HCT116 (cell line): Measurements from ENCODE around the gene TMCC3. TPM values are rescaled to one million over a fixed set of nuclear protein-coding genes. Genes with fewer than 3 reads are reported as not detected.
A peak's percentile ranks its signal among the peaks of the same experiment; 100 is the strongest.

Experiments
- ATAC-seq: fragments of 200-7000 bp; cut with Tn5 transposase; 2 replicates; pipeline ENCODE4 v1.9.1; 2020; ENCODE audit warnings: mild to moderate bottlenecking, moderate library complexity
- BruUV-seq: library from RNA; stranded (reverse); fragments of 400-500 nt; replicated peaks from 2 replicates; lab custom pipeline; 2021; lab: Mats Ljungman, UMichigan
- CTCF ChIA-PET: fragments of 300-600 bp; sonication (Branson Sonifier 250); formaldehyde crosslinking; loops from one replicate; lab custom pipeline; 2021; ENCODE audit warnings: antibody characterized with exemption; lab: Charles Lee
- POLR2A ChIA-PET: fragments of 300-600, 350-600 bp; sonication (Branson Sonifier 250); formaldehyde crosslinking; loops from one replicate; lab custom pipeline; 2021; ENCODE audit warnings: antibody characterized with exemption; lab: Charles Lee
- RAD21 ChIA-PET, 2 experiments: fragments of 300-600 bp; sonication (Branson Sonifier 250); formaldehyde crosslinking; loops; one replicate each; lab custom pipeline; 2023; ENCODE audit warnings: low total read pairs in 2 of 2; ENCODE audit not compliant: uncharacterized antibody in 2 of 2, unreplicated experiment in 2 of 2, low non-redundant PET in 1 of 2; lab: Charles Lee
- DNase-seq: peaks from one replicate; pipeline ENCODE4 v3.0.0-alpha.2; 2010; ENCODE audit warnings: low read depth, low spot score
- H2AFZ ChIP-seq: fragments of 200-600 bp; shearing (Covaris generic), sonication (generic); 2 replicates; pipeline ENCODE4 v1.6.1; 2017; ENCODE audit warnings: low read depth, mixed run types, mixed read lengths, antibody characterized with exemption, low read length; ENCODE audit not compliant: poor library complexity, severe bottlenecking
- H3K27ac ChIP-seq: 2 replicates; pipeline ENCODE4 v1.5.1; 2012; ENCODE audit warnings: low read depth, low read length
- H3K27me3 ChIP-seq: fragments of 200-600 bp; sonication (generic); 2 replicates; pipeline ENCODE4 v1.6.1; 2016; ENCODE audit warnings: mixed run types, low read length, mixed read lengths; ENCODE audit not compliant: insufficient read depth
- H3K36me3 ChIP-seq, 2 experiments: fragments of 200-500 bp in 1 of 2; fragments of 200-600 bp in 1 of 2; sonication (Bioruptor generic) in 1 of 2; sonication (generic) in 1 of 2; 2 replicates each; pipeline versions ENCODE4 v1.5.1 to v1.6.1; 2014 to 2016; ENCODE audit warnings: low read length in 2 of 2, inconsistent platforms in 1 of 2, mixed read lengths in 1 of 2, mixed run types in 1 of 2; ENCODE audit not compliant: insufficient read depth in 2 of 2, control insufficient read depth in 1 of 2
- H3K4me1 ChIP-seq, 2 experiments: fragments of 200-600 bp in 1 of 2; sonication (generic) in 1 of 2; 2 replicates each; pipeline versions ENCODE4 v1.5.1 to v1.6.1; 2012 to 2017; ENCODE audit warnings: low read length in 2 of 2, inconsistent platforms in 1 of 2, mild to moderate bottlenecking in 1 of 2, mixed read lengths in 1 of 2, mixed run types in 1 of 2, moderate library complexity in 1 of 2; ENCODE audit not compliant: insufficient read depth in 2 of 2, control insufficient read depth in 1 of 2
- H3K4me2 ChIP-seq: fragments of 200-600 bp; sonication (generic); 2 replicates; pipeline ENCODE4 v1.6.1; 2017; ENCODE audit warnings: mixed run types, low read length, mixed read lengths
- H3K4me3 ChIP-seq, 2 experiments: fragments of 200-600 bp in 1 of 2; sonication (generic) in 1 of 2; replicated peaks in 1 of 2; 2 replicates each; pipeline ENCODE4 v1.5.1; 2011 to 2016; ENCODE audit warnings: low read length in 2 of 2, control low read depth in 1 of 2, low read depth in 1 of 2, mild to moderate bottlenecking in 1 of 2, mixed read lengths in 1 of 2, mixed run types in 1 of 2
- H3K79me2 ChIP-seq: fragments of 200-600 bp; sonication (generic); 2 replicates; pipeline ENCODE4 v1.6.1; 2017; ENCODE audit warnings: mild to moderate bottlenecking, mixed run types, low read length, moderate library complexity, mixed read lengths; ENCODE audit not compliant: insufficient read depth
- H3K9ac ChIP-seq: fragments of 200-600 bp; sonication (generic); 2 replicates; pipeline ENCODE4 v1.6.1; 2016; ENCODE audit warnings: low read length, mixed read lengths
- H3K9me2 ChIP-seq: fragments of 200-600 bp; sonication (generic), shearing (Covaris generic); 2 replicates; pipeline ENCODE4 v1.6.1; 2017; ENCODE audit warnings: mixed run types, mild to moderate bottlenecking, moderate library complexity; ENCODE audit not compliant: insufficient read depth
- H3K9me3 ChIP-seq, 2 experiments: fragments of 200-500 bp in 1 of 2; fragments of 200-600 bp in 1 of 2; sonication (Bioruptor generic) in 1 of 2; sonication (generic) in 1 of 2; 2 replicates each; pipeline ENCODE4 v1.6.1; 2014 to 2017; ENCODE audit warnings: low read length in 2 of 2, mixed read lengths in 2 of 2, inconsistent platforms in 1 of 2, low read depth in 1 of 2, mild to moderate bottlenecking in 1 of 2, mixed run types in 1 of 2, moderate library complexity in 1 of 2; ENCODE audit not compliant: control insufficient read depth in 1 of 2, insufficient read depth in 1 of 2
- H4K20me1 ChIP-seq: fragments of 200-600 bp; sonication (generic), shearing (Covaris generic); 2 replicates; pipeline ENCODE4 v1.6.1; 2017; ENCODE audit warnings: mixed run types, mild to moderate bottlenecking, moderate library complexity; ENCODE audit not compliant: insufficient read depth
- CBX3 ChIP-seq: IDR thresholded peaks from 2 replicates; pipeline ENCODE4 v1.6.1; 2012; ENCODE audit warnings: low read depth
- ELF1 ChIP-seq: IDR thresholded peaks from 2 replicates; pipeline ENCODE4 v1.6.1; 2012; ENCODE audit warnings: low read depth, borderline replicate concordance
- FOSL1 ChIP-seq: IDR thresholded peaks from 2 replicates; pipeline ENCODE4 v1.6.1; 2012; ENCODE audit warnings: low read depth
- JUND ChIP-seq: IDR thresholded peaks from 2 replicates; pipeline ENCODE4 v1.6.1; 2012
- SIN3A ChIP-seq: IDR thresholded peaks from 2 replicates; pipeline ENCODE4 v1.6.1; 2012; ENCODE audit warnings: low read depth
- intact Hi-C: fragments of 100-400 bp; cut with micrococcal nuclease; formaldehyde crosslinking; loops from 2 replicates; pipeline ENCODE4 v1.10.0; 2022
- total RNA-seq: library from RNA; stranded (reverse); gene quantifications from one replicate; pipeline ENCODE4 v1.2.1, GENCODE V29; 2021; ENCODE audit not compliant: unreplicated experiment
- TF ChIP-seq, protein P1 (sequence below), 3 experiments: fragments of 200-600 bp in 1 of 3; sonication (generic) in 1 of 3; IDR thresholded peaks in 2 of 3; conservative IDR thresholded peaks in 1 of 3; 2 replicates each; pipeline ENCODE4 v1.5.1; 2012 to 2017; ENCODE audit warnings: low read depth in 2 of 3, low read length in 2 of 3, antibody characterized with exemption in 1 of 3, borderline replicate concordance in 1 of 3, control low read depth in 1 of 3, mild to moderate bottlenecking in 1 of 3, mixed read lengths in 1 of 3, mixed run types in 1 of 3, moderate library complexity in 1 of 3; ENCODE audit not compliant: insufficient read depth in 1 of 3

TMCC3 gene
- total RNA-seq, 1 experiment from 2014 or later: 4.5 TPM

DNA sequence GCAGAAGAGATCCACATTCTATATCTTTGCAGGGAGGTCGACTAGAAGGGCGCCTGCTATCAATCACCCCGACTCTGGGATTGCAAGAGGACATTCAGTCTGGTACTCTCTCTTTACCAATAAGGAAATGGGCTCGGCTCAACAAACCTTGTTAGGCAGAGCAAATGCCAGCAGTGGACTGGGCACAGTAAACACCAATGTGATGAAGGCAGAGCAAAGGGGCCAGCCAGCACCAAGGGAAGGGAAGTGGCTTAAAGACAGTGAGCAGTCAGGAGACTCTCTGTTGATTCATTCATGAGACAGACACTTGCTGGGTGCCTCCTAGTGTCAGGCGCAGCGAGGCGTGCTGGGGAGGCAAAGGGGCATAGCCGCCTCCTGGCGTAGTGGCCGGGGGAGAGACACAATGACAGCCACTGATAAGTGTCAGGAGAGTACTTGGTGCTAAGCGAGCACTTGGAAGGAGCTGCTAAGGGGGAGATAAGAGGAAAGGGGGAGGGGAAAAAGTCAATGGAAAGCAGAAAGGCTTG is 34.1 kb downstream of the TMCC3 start:
- ChIA-PET RAD21 (no interaction called here), CTCF (no interaction called here), POLR2A (interaction anchor here (0.9 kb wide), 1 partner anchor 258 kb away, joined by 3 read pairs; no protein-coding TSS in a partner anchor)
- BruUV-seq: no TSS peak
- Histone ChIP-seq H3K79me2 (no peaks in the 10 kb centered on the region), H3K4me2 (peak overlapping the region; percentile 64), H3K9me2 (no peaks in the 10 kb centered on the region), H3K27ac (no peak overlapping the region), H4K20me1 (no peaks in the 10 kb centered on the region), H2AFZ (no peak overlapping the region), H3K4me3 (peak overlapping the region in 1 of 2 experiments; percentile 46; a peak in 2 of 4 replicates), H3K36me3 (no peaks in the 10 kb centered on the region), H3K27me3 (no peaks in the 10 kb centered on the region), H3K4me1 (peaks cover 15 to 50% of the 10 kb centered on the region in 2 experiments), H3K9me3 (no peaks in the 10 kb centered on the region), H3K9ac (no peak overlapping the region)
- intact Hi-C loops: no loop called here
- ATAC-seq (peak; percentile 65), DNase-seq (no peak)
- TF ChIP-seq FOSL1: peak; percentile 25; the same call in 1 of the 2 replicates
- TF ChIP-seq CBX3: 0 out of 2 replicates have a peak, but pooled peaks have one; percentile 51
- no peak for TF ChIP-seq ELF1
- peak; percentile 21; the same call in 1 of the 2 replicates for TF ChIP-seq JUND
- TF ChIP-seq, protein P1, sequence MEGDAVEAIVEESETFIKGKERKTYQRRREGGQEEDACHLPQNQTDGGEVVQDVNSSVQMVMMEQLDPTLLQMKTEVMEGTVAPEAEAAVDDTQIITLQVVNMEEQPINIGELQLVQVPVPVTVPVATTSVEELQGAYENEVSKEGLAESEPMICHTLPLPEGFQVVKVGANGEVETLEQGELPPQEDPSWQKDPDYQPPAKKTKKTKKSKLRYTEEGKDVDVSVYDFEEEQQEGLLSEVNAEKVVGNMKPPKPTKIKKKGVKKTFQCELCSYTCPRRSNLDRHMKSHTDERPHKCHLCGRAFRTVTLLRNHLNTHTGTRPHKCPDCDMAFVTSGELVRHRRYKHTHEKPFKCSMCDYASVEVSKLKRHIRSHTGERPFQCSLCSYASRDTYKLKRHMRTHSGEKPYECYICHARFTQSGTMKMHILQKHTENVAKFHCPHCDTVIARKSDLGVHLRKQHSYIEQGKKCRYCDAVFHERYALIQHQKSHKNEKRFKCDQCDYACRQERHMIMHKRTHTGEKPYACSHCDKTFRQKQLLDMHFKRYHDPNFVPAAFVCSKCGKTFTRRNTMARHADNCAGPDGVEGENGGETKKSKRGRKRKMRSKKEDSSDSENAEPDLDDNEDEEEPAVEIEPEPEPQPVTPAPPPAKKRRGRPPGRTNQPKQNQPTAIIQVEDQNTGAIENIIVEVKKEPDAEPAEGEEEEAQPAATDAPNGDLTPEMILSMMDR (IDR thresholded peaks at IDR 0.05 in 2 of 3, conservative IDR thresholded peaks at IDR 0.05 in 1 of 3; ENCODE audit: borderline replicate concordance in 1 of 3, insufficient read depth in 1 of 3, low read depth in 2 of 3, low read length in 2 of 3): 0 out of 6 replicates have a peak, but pooled peaks of 1 of the 3 experiments have one; percentile 0
- peak; percentile 39; the same call in 1 of the 2 replicates for TF ChIP-seq SIN3A
